GM18861 (cell line): ENCODE measurements around the gene NR2F2.

Experiments
- ATAC-seq: cut with Tn5 transposase; IDR thresholded peaks from one replicate; pipeline ENCODE4 v1.9.1; 2021; ENCODE audit not compliant: unreplicated experiment

NR2F2 gene

DNA sequence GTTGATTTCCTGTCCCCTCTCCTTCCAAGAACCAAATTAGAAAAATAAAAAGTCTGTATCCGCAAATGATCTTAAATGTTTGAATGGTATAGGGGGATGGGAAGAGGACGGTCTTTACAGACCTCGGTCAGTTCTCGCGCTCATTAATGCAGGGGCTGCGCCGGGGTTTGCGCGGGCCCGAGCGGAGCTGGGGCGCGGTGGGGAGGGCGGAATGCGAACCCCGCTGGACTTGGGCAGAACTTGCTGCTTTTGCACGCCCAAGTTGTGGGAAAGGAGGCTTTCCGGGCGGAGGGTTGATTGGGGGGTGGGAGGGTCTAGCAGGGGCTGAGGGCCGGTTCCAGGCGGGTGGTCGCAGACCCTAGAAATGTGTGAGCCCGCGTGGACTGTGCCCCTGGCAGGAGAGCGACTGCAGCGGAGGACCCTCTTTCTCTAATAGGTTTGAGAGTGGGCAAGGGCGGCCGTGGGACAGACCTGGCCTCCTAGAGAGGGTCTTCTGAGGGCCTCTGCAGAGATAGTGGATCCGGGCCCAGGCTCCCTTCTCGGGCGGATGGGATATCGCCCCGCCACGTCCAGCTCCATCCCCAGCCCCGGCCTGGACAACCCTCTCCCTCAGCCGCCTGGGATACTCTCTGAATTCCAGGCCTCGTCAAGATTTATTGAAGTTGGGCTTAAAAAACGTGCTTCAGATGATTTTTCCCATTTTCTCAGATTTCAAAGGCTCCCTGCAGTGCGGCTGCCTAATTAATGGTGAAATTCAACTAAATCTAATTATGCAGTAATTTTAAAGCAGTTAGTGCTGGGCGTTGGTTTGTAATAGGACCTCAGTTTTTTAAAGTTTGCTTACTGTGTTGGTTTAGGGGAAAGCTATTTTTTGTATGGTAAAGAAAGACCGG lies 11.3 kb downstream of the NR2F2 start:
- ATAC-seq = no peak

DNA sequence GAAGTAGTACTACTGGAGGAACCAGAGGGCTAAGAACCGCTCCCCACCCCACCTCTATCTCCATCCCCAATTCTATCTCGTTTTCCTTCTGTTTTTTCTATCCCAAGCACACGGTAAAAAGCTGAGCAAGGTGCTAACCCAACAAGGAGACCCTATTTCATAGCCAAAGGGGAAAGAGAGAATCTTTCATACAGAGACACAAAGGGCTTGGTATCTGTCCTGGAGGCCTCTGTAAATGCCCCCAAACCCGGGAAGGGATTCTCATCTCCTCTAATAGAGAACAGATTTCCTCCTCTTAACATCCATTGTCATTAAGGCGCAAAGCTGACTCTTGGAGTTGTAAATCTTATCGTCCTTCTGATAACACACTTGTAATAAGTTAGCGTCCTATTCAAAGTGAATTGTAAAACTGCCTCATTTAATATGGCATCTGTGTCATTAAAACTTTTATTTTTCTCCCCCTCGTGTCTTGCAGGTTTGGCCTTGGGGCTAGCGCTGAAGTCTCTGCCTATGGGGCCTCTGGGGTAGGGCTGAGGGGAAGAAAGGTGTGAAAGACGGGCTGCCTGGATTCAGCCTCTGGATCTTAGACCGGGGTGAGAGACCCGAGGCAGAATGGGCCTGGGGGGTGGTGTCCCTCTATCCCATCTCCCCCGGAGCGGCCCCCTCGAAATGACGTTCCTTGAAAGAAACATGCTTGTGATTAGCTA lies 12.1 kb downstream of the NR2F2 start:
- no peak for ATAC-seq

DNA sequence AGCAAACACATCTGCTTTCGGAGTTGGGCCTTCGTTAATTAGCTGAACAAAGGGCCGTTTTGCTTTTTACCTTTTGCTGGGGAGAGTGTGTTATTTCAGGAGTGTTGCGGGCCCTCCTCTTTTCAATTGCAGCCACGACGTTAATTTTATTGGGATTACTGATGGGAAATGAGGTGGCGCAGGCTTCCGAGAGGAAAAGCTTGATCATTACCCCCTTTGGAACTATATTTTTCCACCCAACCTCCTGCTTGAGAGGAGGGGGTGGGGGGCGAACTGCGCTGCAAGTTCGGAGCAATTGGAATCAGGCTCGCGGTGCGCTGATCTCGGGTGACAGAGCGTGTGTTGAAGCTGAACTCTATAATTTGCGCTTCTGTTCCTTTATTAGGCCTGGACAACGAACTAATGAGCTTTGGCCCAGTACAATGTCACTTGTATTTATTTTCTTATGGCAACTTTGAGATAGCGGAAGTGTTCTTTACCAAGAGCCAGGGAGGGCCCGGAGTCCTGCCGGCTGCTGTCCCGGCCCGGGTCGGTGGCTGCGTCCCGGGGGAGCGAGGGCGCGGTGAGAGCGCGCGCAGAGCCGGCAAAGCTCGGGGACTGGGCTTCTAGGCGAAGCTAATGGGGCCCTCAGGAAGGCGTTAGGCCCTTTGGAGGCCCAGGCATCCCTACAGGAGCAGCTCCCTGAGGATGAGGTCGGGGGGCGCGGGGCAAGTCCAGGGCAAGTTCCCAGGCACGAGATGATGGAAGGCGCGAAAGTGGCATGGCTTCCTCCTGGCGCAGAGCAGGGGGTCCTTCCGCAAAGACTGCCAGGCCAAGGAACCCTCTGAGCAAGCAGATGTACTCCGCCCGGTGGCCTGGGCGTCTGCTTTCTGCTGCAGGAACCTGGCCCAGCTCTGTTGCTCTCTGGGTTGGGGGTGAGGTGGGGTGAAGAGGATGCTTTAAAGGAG lies 12.9 kb downstream of the NR2F2 start:
- no peak for ATAC-seq

DNA sequence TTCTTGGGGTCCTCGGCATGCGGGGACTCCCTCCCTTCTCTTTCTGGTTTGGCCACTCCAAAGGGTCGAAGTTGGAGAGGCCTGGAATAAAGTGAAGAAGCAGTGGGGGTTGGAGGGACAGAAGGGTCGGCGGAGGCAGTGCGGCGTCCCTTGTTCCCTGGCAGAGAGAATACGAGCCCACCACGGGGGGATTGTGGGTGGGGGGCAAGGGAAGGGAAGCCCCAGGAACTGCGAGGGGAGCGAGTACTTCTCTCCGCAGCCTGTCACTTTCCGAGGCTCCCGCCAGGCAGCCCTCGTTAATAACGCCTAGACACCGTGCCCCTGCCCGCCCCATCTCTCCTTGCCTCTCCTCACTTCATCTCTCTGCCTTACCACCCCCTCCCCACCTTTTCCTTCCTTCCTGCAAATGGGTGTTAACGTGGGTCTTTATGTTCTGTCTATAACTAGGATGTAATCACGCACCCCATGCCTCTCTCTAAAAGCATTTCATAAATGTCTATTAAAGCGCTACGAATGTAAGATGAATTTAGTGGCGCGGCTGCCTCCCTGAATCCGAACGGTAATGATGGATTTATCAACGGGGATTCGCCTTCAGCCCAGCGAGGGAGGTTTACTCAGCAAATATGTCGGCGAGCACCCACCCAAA lies 13.7 kb downstream of the NR2F2 start:
- no peak for ATAC-seq

DNA sequence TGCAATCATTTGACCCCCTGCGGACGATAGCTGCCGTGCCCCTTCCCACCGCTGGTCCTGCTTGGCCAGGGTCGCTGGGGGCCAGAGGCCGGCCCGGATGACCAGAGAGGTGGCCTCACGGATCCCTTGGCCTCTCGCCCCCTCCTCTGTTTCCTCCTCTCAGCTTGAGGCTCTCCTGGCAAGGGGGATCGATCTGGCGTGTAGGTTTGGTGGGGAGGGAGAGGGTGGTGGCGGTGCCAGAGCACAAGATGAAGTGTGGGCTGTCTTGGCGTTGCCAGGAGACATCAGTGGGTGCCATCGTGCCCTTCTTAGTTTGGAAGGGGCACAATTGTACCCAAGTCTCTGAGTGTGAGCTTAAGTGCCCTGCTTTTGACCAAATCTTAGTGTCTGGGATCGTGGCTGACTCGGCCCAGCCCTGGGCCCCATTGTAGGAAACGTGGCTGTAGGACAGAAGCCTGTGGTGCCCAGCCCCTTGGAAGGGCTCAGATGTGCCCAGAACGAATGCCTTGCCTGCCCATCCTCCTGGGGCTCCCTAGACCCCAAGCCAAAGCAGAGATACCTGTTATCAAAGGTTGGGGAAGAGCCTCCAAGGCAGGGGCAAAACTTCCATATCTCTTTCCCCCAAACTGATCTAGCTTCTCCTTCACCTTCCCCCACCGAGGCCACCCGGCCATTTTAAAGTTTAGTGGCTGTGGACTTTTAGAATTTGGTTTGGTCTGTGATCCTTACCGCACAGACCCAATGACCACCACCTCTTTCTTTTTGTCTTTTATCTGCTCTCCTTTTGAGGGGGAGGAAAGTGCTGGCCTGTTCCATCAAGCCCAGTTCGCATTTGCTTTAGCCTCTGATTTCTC lies 14.4 kb downstream of the NR2F2 start:
- no peak for ATAC-seq

DNA sequence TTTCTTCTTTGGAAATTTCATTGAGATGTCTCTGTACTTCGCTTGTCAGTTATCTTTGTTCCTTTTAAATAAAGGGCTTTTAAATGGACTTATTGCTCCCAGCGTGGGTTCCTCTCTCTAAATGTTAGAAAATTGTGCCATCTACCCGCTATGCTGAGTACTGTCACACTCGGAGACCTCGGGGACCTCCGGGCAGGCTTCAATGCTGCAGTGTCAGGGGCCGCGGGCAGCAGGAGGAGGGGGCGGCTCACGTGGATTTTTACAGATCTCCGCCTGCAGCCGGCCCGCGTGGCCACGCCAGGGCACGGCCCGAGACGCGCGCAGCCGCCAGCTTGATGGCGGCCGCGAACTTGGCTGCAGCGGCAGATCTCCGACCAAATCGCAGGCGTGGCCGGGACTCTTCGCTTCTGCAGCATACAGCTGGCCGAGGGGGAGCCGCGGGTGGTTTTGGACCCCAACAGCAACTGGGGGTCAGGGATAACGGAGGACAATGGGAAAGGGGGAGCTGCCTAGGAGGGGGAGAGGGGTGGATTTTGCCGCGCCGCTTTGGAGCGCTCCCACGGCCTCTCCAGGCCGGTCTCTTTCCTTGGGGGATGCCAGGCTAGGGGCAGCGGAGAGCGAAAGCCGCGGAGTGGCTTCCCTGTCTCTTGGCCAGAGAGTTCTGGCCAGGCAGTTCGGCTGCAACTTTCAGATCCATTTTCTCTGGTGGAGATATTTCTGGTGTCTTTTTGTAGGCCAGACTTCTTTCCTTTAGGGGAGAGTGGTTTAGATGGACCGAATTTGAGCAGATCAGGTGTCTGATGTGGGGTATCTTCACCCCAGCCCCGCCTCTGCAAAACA lies 15.3 kb downstream of the NR2F2 start:
- peak; percentile 87 for ATAC-seq

DNA sequence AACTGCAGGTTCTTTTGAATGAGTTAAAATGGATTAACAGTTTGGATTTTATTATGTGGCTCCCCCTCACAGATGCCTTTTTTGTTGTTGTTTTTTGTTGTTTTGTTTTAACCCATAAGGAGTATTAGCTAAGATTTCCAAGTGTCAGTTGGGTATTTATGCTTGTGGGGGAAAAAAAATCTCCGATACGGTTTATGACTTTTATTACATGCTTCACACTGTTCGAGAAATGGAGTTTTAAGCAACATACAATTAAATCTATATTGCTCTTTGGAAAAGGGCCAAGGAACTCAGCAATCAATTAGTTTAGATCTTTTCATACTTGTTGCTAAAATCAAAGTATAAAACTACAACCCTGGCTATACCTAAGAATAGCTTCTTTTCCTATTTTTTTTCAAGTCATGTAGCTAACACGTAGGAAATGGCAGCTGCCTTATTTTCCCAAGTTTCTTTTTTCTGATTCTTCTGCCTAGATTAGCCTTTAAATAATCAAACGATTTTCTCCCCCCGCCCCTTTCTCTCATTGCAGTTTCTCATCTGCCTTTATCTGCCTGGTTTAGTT lies 16.0 kb downstream of the NR2F2 start:
- ATAC-seq = no peak

DNA sequence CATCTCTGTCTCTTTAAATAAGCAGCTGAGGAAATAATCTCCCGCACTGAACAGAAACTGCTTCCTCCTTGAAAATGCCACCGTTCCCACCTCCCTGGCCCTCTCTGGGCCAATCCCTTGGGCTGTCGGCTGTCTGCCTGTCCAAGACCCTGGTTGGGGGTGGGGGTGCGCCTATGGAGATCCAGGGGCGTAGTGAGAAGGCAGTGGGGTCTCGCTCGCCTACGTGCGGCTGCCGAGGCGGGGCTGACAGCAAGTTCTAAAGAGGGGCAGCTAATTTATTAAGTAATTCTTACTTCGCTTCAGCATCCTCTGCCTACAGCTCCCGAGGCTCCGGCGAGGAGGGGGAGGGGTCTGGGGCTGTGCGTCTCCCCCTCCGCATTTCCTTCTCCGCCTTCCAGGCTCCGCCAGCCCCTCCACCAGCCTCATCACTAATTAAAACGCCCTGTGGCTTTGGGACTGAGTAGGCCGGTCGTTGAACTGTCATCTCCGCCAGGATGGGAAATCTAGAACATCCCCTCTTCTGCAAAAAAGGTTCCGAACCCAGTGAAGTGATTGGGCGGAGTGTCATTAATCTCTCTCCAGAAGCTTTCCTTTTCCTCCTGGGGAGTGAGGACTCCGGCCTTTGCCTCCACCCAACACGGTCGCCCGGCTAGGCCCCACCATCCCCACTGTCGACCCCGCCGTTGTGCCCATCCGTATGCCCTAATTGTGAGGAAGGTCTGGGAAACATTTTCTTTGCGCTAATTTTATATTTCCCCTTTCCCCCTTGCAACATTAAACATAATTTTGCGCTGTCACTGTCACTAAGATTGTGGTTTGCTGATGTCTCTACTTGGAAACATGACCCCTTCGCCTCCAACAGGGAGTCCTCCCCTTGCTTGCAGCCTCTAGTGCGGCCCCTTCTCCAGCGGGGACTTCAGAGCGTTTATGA lies 16.9 kb downstream of the NR2F2 start:
- ATAC-seq = no peak

DNA sequence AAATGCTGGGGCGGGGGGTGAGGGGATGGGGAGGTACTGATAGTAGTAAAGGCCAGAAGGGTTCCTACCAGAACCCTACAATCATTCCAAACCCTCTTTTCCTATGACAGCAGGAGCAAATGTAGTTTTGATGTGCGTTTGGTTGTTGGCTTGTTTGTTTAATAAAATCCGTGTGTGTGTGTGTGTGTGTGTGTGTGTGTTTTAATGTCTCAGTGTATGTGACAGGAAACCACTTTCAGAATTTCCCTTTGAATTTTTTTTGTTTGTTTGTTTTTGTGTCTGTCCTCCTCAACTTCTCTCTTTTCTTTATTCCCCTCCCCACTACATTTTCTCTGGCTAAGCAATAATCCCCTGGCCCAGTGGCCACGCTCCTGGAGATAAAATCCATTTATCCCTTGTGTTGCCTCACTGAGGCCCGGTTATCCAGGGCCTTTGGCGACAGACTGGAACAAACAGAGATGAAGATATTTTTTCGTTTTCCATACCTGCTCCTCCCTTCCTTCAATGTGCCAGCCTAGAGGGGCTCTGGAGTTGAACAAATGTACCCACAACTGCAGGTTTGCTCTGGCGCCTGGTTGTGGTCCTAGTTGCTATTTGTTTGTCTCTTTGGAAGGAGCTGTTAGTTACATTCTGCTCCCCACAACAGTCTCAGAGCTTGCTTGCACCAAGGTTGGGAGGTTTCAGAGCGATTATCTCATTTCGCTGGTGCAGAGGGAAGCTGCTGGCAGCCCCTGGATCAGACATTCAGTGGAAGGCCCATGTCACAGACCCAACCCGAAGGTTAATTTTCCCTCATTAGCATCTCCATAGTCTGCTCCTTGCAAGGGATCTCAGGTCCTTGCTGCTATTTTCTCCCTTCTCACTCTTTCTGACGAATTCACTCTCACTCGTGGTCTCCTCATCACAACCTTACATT lies 17.9 kb downstream of the NR2F2 start:
- ATAC-seq = no peak

DNA sequence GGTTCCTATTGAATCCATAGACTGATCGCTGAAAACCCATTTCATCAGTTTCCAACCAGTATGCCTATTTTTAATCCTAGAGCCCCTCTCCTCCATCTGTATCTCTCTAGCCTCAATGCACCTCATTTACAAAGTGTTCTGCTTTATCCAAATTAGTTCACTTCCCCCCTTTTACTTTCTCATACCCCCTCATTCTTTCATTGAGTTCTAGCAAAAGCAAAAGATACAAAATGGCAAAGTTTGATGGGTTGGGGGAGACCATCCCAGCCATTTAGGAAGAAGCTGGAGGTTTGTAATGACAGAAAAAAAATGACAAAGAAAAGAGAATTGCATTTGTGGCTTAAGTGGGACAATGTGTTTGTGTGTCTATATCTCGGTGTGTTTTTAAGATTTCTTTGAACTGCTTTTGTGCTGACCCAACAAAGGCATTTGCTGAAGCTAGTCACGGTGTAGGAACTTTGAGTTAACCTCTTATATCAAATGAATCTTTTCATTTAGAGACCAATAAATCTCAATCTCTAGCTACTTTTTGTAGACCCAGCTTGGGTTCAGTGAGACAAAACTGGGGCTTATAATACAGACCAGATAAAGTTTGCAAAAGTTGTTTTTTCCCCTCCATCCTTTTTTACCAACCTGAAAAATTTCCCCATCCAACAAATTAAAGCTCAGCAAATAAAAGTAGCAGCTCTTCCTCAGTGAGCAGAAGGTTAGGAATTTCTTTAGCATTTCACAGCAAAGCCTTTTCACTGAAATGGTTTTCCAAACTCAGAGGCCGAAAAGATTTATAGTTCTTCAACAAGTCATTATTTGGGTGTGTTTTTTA lies 18.7 kb downstream of the NR2F2 start:
- ATAC-seq = no peak

DNA sequence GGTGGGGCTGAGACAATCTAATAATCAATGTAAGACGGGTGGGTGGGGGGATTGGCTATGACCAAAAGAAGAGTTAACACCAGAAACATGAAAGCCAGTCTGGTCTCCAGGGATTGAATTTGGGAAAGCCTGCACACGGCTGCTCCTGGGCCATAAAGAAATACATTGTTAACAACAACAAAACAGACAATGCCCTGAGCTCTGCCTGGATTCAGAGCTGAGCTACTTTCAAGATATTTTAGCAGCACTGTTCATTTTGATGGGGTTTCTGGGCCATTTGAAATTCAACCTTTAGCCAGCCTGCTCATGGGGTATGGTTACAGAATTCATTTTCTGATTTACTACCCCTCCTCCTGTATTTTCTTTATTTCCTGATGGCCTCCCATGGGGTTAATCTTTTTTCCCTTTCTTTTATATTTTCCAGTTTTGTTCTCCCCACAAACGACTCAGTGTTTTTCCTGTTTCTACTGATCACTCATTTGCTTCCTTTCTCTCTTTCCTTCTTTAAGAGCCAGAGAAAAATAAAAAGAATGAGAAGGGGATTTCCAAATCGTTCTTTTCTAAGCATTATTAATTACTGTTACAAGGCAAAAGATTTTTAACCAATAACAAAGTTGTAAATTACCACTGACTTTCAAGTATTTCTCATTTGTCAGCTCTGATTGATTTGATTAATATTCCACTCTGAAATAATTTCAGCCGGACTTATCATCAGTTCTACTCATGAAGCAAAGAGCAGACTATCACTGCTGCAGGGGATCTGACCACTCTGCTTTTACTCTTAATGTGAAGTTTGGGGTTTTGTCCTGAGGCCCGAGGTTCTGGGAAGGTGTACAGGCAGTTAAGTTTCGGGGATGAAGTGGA lies 19.6 kb downstream of the NR2F2 start:
- no peak for ATAC-seq

DNA sequence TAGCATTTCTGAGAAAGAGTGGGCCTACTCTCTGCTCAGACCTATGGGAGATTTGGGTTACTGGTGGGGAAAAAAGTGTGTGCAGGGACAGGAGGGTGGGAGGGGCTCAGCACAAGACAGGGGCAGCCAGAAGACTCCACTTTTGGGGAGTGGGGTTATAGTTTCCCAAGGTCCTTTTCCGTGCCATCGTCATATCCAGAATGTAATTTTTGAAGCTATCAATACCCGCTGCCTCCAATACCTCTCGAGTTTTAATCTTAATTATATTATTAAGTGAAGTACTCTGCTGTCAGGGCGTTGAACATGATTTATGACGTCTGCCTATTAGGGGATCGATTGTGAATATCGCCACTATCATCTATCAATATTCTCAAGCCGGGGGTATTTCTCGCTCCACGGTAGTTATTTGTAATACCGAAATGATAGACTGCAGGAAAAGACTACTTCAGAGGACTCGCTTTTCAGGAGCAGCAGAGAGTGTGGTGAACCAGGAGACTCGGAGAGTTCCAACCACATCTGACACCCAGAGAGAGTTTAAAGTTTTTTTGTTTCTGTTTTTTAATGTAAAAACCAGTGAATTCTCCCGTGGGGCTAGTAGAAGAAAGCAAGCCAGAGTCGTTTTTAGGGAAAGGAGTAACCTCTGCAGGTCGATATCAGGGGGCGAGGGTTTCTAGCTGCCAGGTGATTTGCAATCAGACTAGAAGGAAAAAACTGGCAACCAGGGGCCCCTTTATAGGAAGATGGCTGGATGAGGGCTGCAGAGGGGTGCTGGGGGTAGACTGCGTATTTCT lies 20.6 kb downstream of the NR2F2 start:
- ATAC-seq = no peak

DNA sequence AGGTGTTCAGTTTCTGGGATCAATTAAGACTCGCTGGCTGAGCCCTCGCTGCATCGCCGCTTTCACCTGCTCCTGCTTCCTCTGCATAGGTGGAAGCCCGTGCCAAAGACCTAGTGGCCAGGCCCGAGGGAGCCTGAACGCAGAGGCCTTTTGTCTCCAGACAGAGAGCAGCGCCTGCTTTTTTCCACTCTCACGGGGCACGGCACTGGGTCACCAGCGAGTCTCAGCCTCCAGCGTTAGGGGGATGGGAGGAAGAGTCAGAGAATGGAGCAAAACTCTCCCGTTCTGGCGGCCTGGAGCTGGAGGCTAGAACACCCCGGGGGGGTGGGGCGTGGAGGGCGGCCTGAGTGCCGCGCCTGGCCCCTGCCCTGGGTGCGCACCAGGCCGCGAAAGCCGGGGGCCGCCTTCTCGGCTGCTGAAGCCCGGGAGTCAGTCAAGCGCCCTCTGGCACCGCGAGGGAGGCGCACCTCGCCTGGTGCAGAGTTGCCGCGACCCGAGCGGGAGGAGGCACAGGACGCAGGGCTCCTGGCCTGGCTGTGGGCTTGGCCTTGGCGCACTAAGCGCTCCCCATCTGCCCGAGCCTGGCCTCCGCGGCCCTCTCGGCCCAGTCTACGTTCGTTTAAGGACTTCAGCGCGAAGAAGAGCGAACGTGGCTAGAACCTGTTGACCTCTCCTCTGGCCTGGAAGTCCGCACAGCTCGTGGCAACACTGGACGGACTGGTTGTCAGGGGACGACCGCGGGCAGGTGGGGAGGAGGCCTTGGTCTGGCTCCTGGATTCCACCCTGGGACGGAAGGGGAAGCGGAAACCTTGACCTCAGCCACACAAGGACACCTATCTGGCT lies 21.5 kb downstream of the NR2F2 start:
- ATAC-seq = no peak
